Spinal cord (tissue), 10 donors: Measurements from ENCODE around the gene CHRM5. TPM values are rescaled to one million over a fixed set of nuclear protein-coding genes. Genes with fewer than 3 reads are reported as not detected.
"Not testable (repeated sequence)": the region's sequence is repeated elsewhere in the genome, so short reads cannot be mapped to it uniquely, and the experiment has no call there.

Experiments
- DNase-seq, 6 donors: peaks; one replicate each; pipeline versions ENCODE4 v3.0.0 to v3.0.0-alpha.2; 2013 to 2015; ENCODE audit warnings: low spot score in 6 of 6, low read depth in 4 of 6
- H3K27ac ChIP-seq: one replicate; pipeline ENCODE4 v1.5.1; 2013; ENCODE audit warnings: low read depth, low read length, control low read depth
- H3K27me3 ChIP-seq: one replicate; pipeline ENCODE4 v1.6.1; 2013; ENCODE audit warnings: low read length; ENCODE audit not compliant: control insufficient read depth, insufficient read depth
- H3K36me3 ChIP-seq: one replicate; pipeline ENCODE4 v1.6.1; 2013; ENCODE audit warnings: low read length; ENCODE audit not compliant: control insufficient read depth, insufficient read depth
- H3K4me1 ChIP-seq: one replicate; pipeline ENCODE4 v1.6.1; 2013; ENCODE audit warnings: low read length; ENCODE audit not compliant: control insufficient read depth, insufficient read depth
- H3K4me3 ChIP-seq: one replicate; pipeline ENCODE4 v1.5.1; 2013; ENCODE audit warnings: low read depth, low read length, control low read depth
- H3K9me3 ChIP-seq: one replicate; pipeline ENCODE4 v1.6.1; 2013; ENCODE audit warnings: low read length; ENCODE audit not compliant: control insufficient read depth, insufficient read depth
- WGBS: methylation state at CpG from one replicate; pipeline ENCODE4 v1.1.5; 2013; ENCODE audit warnings: missing lambda C conversion rate; ENCODE audit not compliant: insufficient coverage; 5-methylcytosine and 5-hydroxymethylcytosine counted together
- polyA plus RNA-seq, 2 donors: library from polyadenylated mRNA; unstranded; fragments of 120-200 nt; gene quantifications; one replicate each; pipeline ENCODE4 v1.2.1, GENCODE V29; 2013; ENCODE audit not compliant: insufficient read length in 2 of 2
- total RNA-seq, 2 donors: library from RNA; depleted of rRNA in 1 of 2; stranded (reverse); fragments of 120-200 nt in 1 of 2; fragments of >200 nt in 1 of 2; gene quantifications; one replicate each; pipeline versions ENCODE4 v1.2.3 to v1.2.4, GENCODE V29; 2013 to 2014
- donor health status: healthy.

Gene CHRM5
- total and polyA plus RNA-seq, 4 donors = 1.2 to 3.9 (median 1.8) TPM

DNA sequence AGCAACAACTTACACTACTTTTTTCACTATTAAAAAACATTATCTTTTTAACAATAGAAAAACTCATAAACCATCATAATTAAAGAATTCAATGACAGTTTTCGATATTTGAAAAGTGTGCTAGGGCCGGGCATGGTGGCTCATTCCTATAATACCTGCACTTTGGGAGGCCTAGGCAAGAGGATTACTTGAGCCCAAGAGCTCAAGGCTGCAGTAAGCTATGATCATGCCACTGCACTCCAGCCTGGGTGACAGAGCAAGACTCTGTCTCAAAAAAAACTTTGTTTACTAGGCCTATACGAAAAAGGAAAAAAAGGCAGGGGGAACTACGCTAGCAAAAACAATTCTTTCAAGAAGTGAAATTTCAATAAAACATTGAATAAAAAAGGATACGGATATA is 42.6 kb downstream of the CHRM5 start:
- WGBS = 100% methylated on average over 2 of the region's 5 CpGs
- no peak for DNase-seq
- no peaks in the 10 kb centered on the region for H3K27me3 ChIP-seq

DNA sequence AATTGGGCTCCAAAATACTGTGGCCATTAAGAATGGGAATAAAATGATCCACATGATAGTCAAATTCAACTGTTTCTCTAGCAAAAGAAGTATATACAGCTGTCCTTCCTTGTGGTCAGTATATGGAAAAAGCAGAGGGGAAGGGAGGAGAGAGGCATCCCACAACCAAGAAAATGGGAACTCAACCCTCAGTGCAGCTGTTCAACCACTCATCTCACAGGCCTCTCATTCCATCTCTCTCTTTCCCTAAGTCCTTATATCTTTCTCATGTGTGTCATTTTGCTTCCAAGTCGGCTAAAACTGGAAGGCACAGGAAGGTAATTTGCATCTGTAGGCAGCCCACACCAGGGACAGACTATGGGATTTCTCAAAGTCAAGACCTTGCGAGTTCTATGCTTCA is 43.2 kb downstream of the CHRM5 start:
- Histone ChIP-seq H3K27me3 (no peaks in the 10 kb centered on the region), H3K4me3 (no peak overlapping the region), H3K9me3 (no peaks in the 10 kb centered on the region), H3K27ac (no peak overlapping the region), H3K4me1 (no peaks in the 10 kb centered on the region), H3K36me3 (no peaks in the 10 kb centered on the region)
- no peak for DNase-seq
- WGBS = 63% methylated on average over 2 of the region's 2 CpGs

More for the DNA sequence above, 42.6 kb downstream of the CHRM5 start:
- Histone ChIP-seq H3K4me3 (no peak overlapping the region), H3K4me1 (no peaks in the 10 kb centered on the region), H3K27ac (no peak overlapping the region), H3K9me3 (no peaks in the 10 kb centered on the region), H3K36me3 (no peaks in the 10 kb centered on the region)

DNA sequence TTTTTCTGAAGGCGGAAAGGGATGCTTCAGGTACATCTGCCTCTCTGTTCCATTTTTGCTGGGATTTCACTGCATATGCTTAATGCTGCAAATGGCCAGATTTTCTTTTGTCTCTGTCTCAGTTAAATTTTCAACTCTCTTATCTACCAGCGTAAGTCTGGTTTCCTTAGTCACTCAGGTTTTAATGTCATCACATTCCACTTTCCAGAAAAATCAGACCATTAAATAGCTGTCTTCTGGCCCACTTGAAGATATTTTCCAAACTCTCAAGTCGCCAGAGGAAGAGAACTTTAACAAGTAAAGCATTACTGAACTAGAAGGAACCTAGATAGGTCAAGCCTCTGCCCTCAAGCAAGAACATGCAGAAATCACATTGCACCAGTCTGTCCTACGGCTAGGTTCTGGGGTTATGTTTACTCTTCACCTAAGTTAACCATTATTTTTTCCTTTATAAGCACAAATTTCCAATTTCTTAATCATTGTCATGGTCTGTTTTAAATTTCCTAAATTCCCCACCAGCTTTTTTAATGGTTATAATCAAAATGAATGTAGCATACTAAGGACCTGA is 44.2 kb downstream of the CHRM5 start:
- Histone ChIP-seq H3K36me3 (no peaks in the 10 kb centered on the region), H3K27me3 (no peaks in the 10 kb centered on the region), H3K4me3 (no peak overlapping the region), H3K4me1 (no peaks in the 10 kb centered on the region), H3K27ac (no peak overlapping the region), H3K9me3 (no peaks in the 10 kb centered on the region)
- WGBS = 94% methylated on average over 4 of the region's 4 CpGs
- DNase-seq = no peak

DNA sequence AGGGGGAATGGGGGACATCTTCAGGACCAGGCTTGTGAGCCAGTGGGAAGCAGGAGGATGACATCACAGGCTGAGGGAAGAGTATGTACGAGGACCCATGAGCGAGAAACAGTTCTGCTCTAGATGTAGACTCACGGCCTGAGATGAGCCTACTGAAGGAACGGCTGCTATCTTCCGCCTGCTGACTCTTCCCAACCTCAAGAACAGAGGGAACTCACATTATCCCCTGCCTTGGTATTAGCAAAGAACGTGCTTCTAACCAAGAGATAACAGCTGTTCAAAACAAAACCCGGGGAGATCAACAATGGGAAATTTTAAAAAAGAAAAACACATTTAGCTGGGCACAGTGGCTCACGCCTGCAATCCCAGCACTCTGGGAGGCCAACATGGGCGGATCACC is 45.4 kb downstream of the CHRM5 start:
- Histone ChIP-seq H3K36me3 (no peaks in the 10 kb centered on the region), H3K27me3 (no peaks in the 10 kb centered on the region), H3K27ac (no peak overlapping the region), H3K4me3 (no peak overlapping the region), H3K9me3 (no peaks in the 10 kb centered on the region), H3K4me1 (no peaks in the 10 kb centered on the region)
- 98% methylated on average over 8 of the region's 9 CpGs for WGBS
- DNase-seq = no peak

DNA sequence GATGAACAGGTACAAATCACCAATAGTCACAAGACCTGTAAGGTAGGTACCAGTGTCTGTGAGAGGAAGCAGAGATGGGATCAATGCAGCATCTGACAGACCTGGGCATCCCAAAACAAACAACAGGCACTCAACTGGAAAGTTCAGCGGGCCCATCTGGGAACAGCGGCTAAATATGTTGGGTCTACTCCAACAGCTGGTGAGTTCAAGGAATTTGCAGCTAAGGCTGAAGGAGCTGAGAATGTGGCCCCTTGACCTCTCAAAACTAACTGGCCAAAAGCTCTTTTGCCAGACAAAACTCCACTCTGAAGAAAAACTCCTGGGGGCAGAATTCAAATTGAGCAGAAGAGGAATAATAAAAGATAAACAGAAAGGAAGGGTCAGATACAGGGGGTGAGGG is 46.3 kb downstream of the CHRM5 start:
- Histone ChIP-seq H3K4me1 (no peaks in the 10 kb centered on the region), H3K4me3 (no peak overlapping the region), H3K9me3 (no peaks in the 10 kb centered on the region), H3K27ac (no peak overlapping the region), H3K27me3 (no peaks in the 10 kb centered on the region), H3K36me3 (no peaks in the 10 kb centered on the region)
- DNase-seq = no peak
- no CpG with 5 or more reads among the region's 2 CpGs for WGBS

GRCh38 chr15:34018021-34018645 is 49.8 kb downstream of the CHRM5 start:
- Histone ChIP-seq H3K4me3 (no peak overlapping the region), H3K36me3 (no peaks in the 10 kb centered on the region), H3K9me3 (no peaks in the 10 kb centered on the region), H3K27me3 (no peaks in the 10 kb centered on the region), H3K4me1 (peaks cover 7% of the 10 kb centered on the region), H3K27ac (no peak overlapping the region)
- DNase-seq = no peak
- WGBS = 99% methylated on average over 15 of the region's 16 CpGs

DNA sequence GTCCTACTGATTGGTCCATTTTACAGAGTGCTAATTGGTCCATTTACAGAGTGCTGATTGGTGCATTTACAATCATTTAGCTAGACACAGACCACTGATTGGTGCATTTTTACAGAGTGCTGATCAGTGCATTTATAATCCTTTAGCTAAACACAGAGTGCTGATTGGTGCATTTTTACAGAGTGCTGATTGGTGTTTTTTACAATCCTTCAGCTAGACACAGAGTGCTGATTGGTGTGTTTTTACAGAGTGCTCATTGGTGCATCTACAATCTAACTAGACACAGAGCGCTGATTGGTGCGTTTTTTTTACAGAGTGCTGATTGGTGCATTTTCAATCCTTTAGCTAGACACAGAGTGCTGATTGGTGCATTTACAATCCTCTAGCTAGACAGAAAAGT is 50.4 kb downstream of the CHRM5 start:
- not testable (repeated sequence) for DNase-seq

DNA sequence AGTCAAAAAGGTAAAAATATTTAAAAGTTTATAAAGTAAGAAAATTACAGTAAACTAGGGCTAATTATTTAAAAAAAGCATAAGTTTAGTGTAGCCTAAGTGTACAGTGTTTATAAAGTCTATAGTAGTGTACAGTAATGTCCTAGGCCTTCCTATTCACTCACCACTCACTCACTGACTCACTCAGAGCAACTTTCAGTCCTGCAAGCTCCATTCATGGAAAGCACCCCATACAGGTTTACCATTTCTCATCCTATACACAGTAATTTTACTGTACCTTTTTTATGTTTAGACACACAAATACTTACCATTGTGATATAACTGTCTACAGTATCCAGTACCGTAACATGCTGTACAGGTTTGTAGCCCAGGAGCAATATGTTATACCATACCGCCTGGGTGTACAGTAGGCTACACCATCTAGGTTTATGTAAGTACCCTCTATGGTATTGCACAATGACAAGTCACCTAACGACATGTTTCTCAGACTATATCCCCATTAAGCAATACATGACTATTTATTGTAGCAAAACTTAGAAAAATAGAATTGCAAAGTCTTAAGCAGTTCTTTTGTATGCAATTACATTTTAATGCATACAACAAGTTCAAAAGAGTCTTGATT is 51.2 kb downstream of the CHRM5 start:
- H3K4me1 ChIP-seq = peaks cover 7% of the 10 kb centered on the region
- no peak overlapping the region for H3K27ac ChIP-seq
- H3K9me3 ChIP-seq = no peaks in the 10 kb centered on the region
- H3K27me3 ChIP-seq = no peaks in the 10 kb centered on the region
- DNase-seq = no peak
- no peaks in the 10 kb centered on the region for H3K36me3 ChIP-seq
- WGBS = 80% methylated on average over 1 of the region's 3 CpGs
- H3K4me3 ChIP-seq = no peak overlapping the region

More for the DNA sequence above, 50.4 kb downstream of the CHRM5 start:
- H3K9me3 ChIP-seq, H3K36me3 ChIP-seq, H3K27me3 ChIP-seq, H3K4me3 ChIP-seq, H3K4me1 ChIP-seq, H3K27ac ChIP-seq: not testable (repeated sequence)
- WGBS = no CpG with 5 or more reads among the region's 2 CpGs

- Histone ChIP-seq H3K36me3 (no peaks in the 10 kb centered on the region), H3K27ac (no peak overlapping the region), H3K27me3 (no peaks in the 10 kb centered on the region), H3K9me3 (no peaks in the 10 kb centered on the region), H3K4me1 (peaks cover 7% of the 10 kb centered on the region), H3K4me3 (no peak overlapping the region)
- DNase-seq = no peak
- no CpG with 5 or more reads among the region's 1 CpG for WGBS
These were observed 55.6 kb downstream of the CHRM5 start for GRCh38 chr15:34023907-34024306.

- peaks cover 7% of the 10 kb centered on the region for H3K4me1 ChIP-seq
- no peak for DNase-seq
- no peaks in the 10 kb centered on the region for H3K27me3 ChIP-seq
- no peaks in the 10 kb centered on the region for H3K9me3 ChIP-seq
- H3K4me3 ChIP-seq = no peak overlapping the region
- no peaks in the 10 kb centered on the region for H3K36me3 ChIP-seq
- no peak overlapping the region for H3K27ac ChIP-seq
- 45% methylated on average over 2 of the region's 3 CpGs for WGBS
These were observed 57.0 kb downstream of the CHRM5 start for GRCh38 chr15:34025252-34025651.
